K562 (cell line): ENCODE results near the gene CREB3L1. TPM values are rescaled to one million over a fixed set of nuclear protein-coding genes. Genes with fewer than 3 reads are reported as not detected.

Experiments
- CAMTA2 ChIP-seq: fragments of 250-450 bp; sonication (Bioruptor Pico); conservative IDR thresholded peaks from 2 replicates; pipeline ENCODE4 v1.5.1; 2022
- CREBBP ChIP-seq: IDR thresholded peaks from one replicate; pipeline ENCODE4 v1.6.1; 2012; ENCODE audit warnings: low read depth, mild to moderate bottlenecking, control low read depth, inconsistent platforms, low read length
- DNMT1 ChIP-seq: fragments of 450-650 bp; IDR thresholded peaks from 2 replicates; pipeline ENCODE4 v1.6.1; 2016; ENCODE audit warnings: antibody characterized with exemption, mild to moderate bottlenecking
- E2F4 ChIP-seq: sonication (generic); formaldehyde crosslinking; IDR thresholded peaks from 2 replicates; pipeline ENCODE4 v1.8.0; 2022; ENCODE audit warnings: mild to moderate bottlenecking, low read depth, missing genetic modification reagents
- ELK1 ChIP-seq: sonication (generic); formaldehyde crosslinking; IDR thresholded peaks from 2 replicates; pipeline ENCODE4 v1.8.1; 2022; ENCODE audit warnings: missing genetic modification reagents
- ESRRA ChIP-seq: fragments of 450-650 bp; IDR thresholded peaks from 2 replicates; pipeline ENCODE4 v1.6.1; 2014; ENCODE audit warnings: low read depth, mild to moderate bottlenecking, moderate library complexity, borderline replicate concordance
- FOS ChIP-seq: IDR thresholded peaks from 3 replicates; pipeline ENCODE4 v1.6.1; 2011; ENCODE audit not compliant: insufficient read length; ENCODE audit errors: extremely low read depth
- HOMEZ ChIP-seq: fragments of 250-450 bp; sonication (Bioruptor Pico); IDR thresholded peaks from 2 replicates; pipeline ENCODE4 v1.4.0; 2020; ENCODE audit warnings: mild to moderate bottlenecking, moderate library complexity
- IRF2 ChIP-seq: sonication (generic); formaldehyde crosslinking; IDR thresholded peaks from 2 replicates; pipeline ENCODE4 v1.8.1; 2022; ENCODE audit warnings: mild to moderate bottlenecking, missing genetic modification reagents
- JUNB ChIP-seq: fragments of 450-650 bp; formaldehyde crosslinking; conservative IDR thresholded peaks from 2 replicates; pipeline ENCODE4 v1.4.0; 2020; ENCODE audit warnings: mild to moderate bottlenecking
- KAT7 ChIP-seq: sonication (generic); formaldehyde crosslinking; IDR thresholded peaks from 2 replicates; pipeline ENCODE4 v1.8.0; 2022; ENCODE audit warnings: missing genetic modification reagents, mild to moderate bottlenecking, borderline replicate concordance
- MEF2D ChIP-seq: conservative IDR thresholded peaks from 2 replicates; pipeline ENCODE4 v1.6.1; 2016; ENCODE audit warnings: low read depth, missing genetic modification characterization, missing compliant biosample characterization
- NR1H2 ChIP-seq: sonication (generic); formaldehyde crosslinking; IDR thresholded peaks from 2 replicates; pipeline ENCODE4 v1.4.0; 2020; ENCODE audit warnings: mild to moderate bottlenecking, missing genetic modification reagents
- NR2F6 ChIP-seq: fragments of 450-650 bp; formaldehyde crosslinking; IDR thresholded peaks from 2 replicates; pipeline ENCODE4 v1.4.0; 2020; ENCODE audit warnings: mild to moderate bottlenecking
- NR3C1 ChIP-seq: sonication (generic); formaldehyde crosslinking; IDR thresholded peaks from 2 replicates; pipeline ENCODE4 v1.8.1; 2022; ENCODE audit warnings: missing genetic modification reagents
- POLR2AphosphoS2 ChIP-seq: IDR thresholded peaks from 2 replicates; pipeline ENCODE4 v1.6.1; 2012; ENCODE audit warnings: low read length, improper control_type of control experiment
- SMAD1 ChIP-seq: fragments of 150-350 bp; IDR thresholded peaks from 2 replicates; pipeline ENCODE4 v1.6.1; 2014; ENCODE audit warnings: low read length, low read depth; ENCODE audit not compliant: partially characterized antibody
- SNRNP70 ChIP-seq: fragments of 200-400 bp; formaldehyde crosslinking; optimal IDR thresholded peaks from 2 replicates; pipeline ENCODE3; 2017; ENCODE audit warnings: low read depth, low read length
- ZBTB9 ChIP-seq: fragments of 450-650 bp; formaldehyde crosslinking; IDR thresholded peaks from 2 replicates; pipeline ENCODE4 v1.4.0; 2020; ENCODE audit warnings: mild to moderate bottlenecking, moderate library complexity
- ZFP36 ChIP-seq: fragments of 150-350 bp; IDR thresholded peaks from 2 replicates; pipeline ENCODE4 v1.6.1; 2018; ENCODE audit warnings: low read length, low read depth; ENCODE audit not compliant: partially characterized antibody
- ZNF766 ChIP-seq: fragments of 200-800 bp; sonication (Bioruptor generic); conservative IDR thresholded peaks from 2 replicates; pipeline ENCODE4 v1.6.1; 2016; ENCODE audit warnings: missing genetic modification characterization, missing compliant biosample characterization
- ZNF780A ChIP-seq: fragments of 250-450 bp; sonication (Bioruptor Pico); IDR thresholded peaks from 2 replicates; pipeline ENCODE4 v1.5.0; 2021; ENCODE audit warnings: mild to moderate bottlenecking
- polyA plus RNA-seq, 8 experiments: library from polyadenylated mRNA; depleted of rRNA in 4 of 8; stranded (reverse) in 5 of 8; unstranded in 3 of 8; fragments of >200 nt; fragmentation: Nextera tagmentation in 2 of 8; fragmentation: Illumina TruSeq in 1 of 8; extraction: Ambion mirVana in 2 of 8; extraction: Trizol in 1 of 8; gene quantifications; 2 replicates each; pipeline versions ENCODE4 v1.2.1 to v1.2.3, GENCODE V29; 2011 to 2014; ENCODE audit warnings: inconsistent platforms in 1 of 8, missing spikeins in 1 of 8
- total RNA-seq, 7 experiments: library from RNA; depleted of rRNA in 6 of 7; stranded (reverse); fragments of >200 nt in 6 of 7; fragmentation: Illumina TruSeq in 2 of 7; extraction: Trizol in 2 of 7; gene quantifications; 2 replicates each; pipeline versions ENCODE4 v1.2.1 to v1.2.3, GENCODE V29; 2011 to 2021; ENCODE audit warnings: low replicate concordance in 1 of 7

CREB3L1 gene
- total and polyA plus RNA-seq, 9 of the 15 experiments (the other 6 are each of a cell fraction or from before 2014, with no cell fraction given): 1.2 to 27.6 (median 3.7) TPM

- no peak for TF ChIP-seq HOMEZ
- TF ChIP-seq ESRRA: peak; percentile 32; the same call in 1 of the 2 replicates
- no peak for TF ChIP-seq CAMTA2
- no peak for TF ChIP-seq ZNF780A
- TF ChIP-seq IRF2 (CRISPR knock-in tag): no peak
- TF ChIP-seq NR3C1 (CRISPR knock-in tag): no peak; the same call in 1 of the 2 replicates
- TF ChIP-seq ZFP36: no peak
- no peak for TF ChIP-seq CREBBP
- TF ChIP-seq ELK1: no peak
- no peak for TF ChIP-seq DNMT1
- TF ChIP-seq JUNB: peak; percentile 80
- TF ChIP-seq NR2F6 (CRISPR knock-in tag): no peak
- TF ChIP-seq NR1H2: no peak
- TF ChIP-seq KAT7 (CRISPR knock-in tag): no peak
- no peak for TF ChIP-seq SNRNP70
- TF ChIP-seq ZNF766: no peak
- no peak for TF ChIP-seq E2F4
- no peak for TF ChIP-seq POLR2AphosphoS2
- TF ChIP-seq ZBTB9 (CRISPR knock-in tag): no peak; the same call in 1 of the 2 replicates
- TF ChIP-seq FOS: peak; percentile 65
- peak; percentile 64 for TF ChIP-seq MEF2D
- TF ChIP-seq SMAD1: no peak
These were observed 40.0 kb upstream of the CREB3L1 start (continued) for GRCh38 chr11:46237248-46238077.
